KMS-11 (cell line): ENCODE data around the gene CSHL1.
"Not testable (repeated sequence)": the region's sequence is repeated elsewhere in the genome, so short reads cannot be mapped to it uniquely, and the experiment has no call there.

ENCODE experiments used
- H2AFZ ChIP-seq: fragments of 200-600 bp; sonication (generic); 2 replicates; pipeline ENCODE4 v1.6.1; 2016; ENCODE audit warnings: antibody characterized with exemption, mixed run types, low read depth
- H3K27ac ChIP-seq: fragments of 200-600 bp; sonication (generic); 2 replicates; pipeline ENCODE4 v1.6.1; 2016; ENCODE audit warnings: mild to moderate bottlenecking, mixed run types
- H3K27me3 ChIP-seq: fragments of 200-600 bp; sonication (generic); 2 replicates; pipeline ENCODE4 v1.6.1; 2017; ENCODE audit warnings: mild to moderate bottlenecking, low read depth, mixed run types, moderate library complexity; ENCODE audit not compliant: insufficient read depth
- H3K36me3 ChIP-seq: fragments of 200-600 bp; sonication (generic); 2 replicates; pipeline ENCODE4 v1.6.1; 2017; ENCODE audit warnings: mild to moderate bottlenecking, mixed run types; ENCODE audit not compliant: insufficient read depth
- H3K4me1 ChIP-seq: fragments of 200-600 bp; sonication (generic); 2 replicates; pipeline ENCODE4 v1.6.1; 2016; ENCODE audit warnings: mild to moderate bottlenecking, low read depth, mixed run types; ENCODE audit not compliant: poor library complexity, severe bottlenecking
- H3K4me2 ChIP-seq: fragments of 200-600 bp; sonication (generic); 2 replicates; pipeline ENCODE4 v1.7.0; 2016; ENCODE audit warnings: mild to moderate bottlenecking, mixed run types
- H3K4me3 ChIP-seq: fragments of 200-600 bp; sonication (generic); IDR thresholded peaks from 2 replicates; pipeline ENCODE4 v1.6.1; 2017; ENCODE audit warnings: low read depth, low read length, mixed read lengths; ENCODE audit not compliant: insufficient read depth
- H3K79me2 ChIP-seq: fragments of 200-600 bp; sonication (generic); 2 replicates; pipeline ENCODE4 v1.6.1; 2016; ENCODE audit warnings: low read depth, mixed run types; ENCODE audit not compliant: insufficient read depth
- H3K9ac ChIP-seq: fragments of 200-600 bp; sonication (generic); 2 replicates; pipeline ENCODE4 v1.6.1; 2016; ENCODE audit warnings: mild to moderate bottlenecking, mixed run types
- H4K20me1 ChIP-seq: fragments of 200-600 bp; sonication (generic); 2 replicates; pipeline ENCODE4 v1.6.1; 2016; ENCODE audit warnings: mild to moderate bottlenecking, mixed run types; ENCODE audit not compliant: insufficient read depth
- TF ChIP-seq, protein P1 (sequence below): fragments of 200-600 bp; sonication (generic); conservative IDR thresholded peaks from 2 replicates; pipeline ENCODE4 v1.6.1; 2017; ENCODE audit warnings: low read depth, mild to moderate bottlenecking, antibody characterized with exemption, low read length, moderate library complexity, mixed read lengths

CSHL1 gene

DNA sequence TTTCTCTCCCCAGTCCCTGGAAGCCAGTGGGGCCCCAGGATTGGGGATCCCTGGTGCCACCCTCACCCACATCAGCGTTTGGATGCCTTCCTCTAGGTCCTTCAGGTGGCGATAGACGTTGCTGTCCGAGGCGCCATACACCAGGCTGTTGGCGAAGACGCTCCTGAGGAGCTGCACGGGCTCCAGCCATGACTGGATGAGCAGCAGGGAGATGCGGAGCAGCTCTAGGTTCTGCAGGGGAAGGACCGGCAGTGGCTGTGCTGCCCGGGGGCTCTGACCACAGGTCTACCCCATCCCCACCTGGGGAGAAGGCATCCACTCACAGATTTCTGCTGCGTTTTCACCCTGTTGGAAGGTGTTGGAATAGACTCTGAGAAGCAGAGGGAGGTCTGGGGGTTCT, 30.4 kb downstream of the CSHL1 start:
- Histone ChIP-seq H3K4me3 (no peak overlapping the region), H3K36me3 (no peaks in the 10 kb centered on the region), H3K27ac (no peak overlapping the region), H3K4me2 (no peak overlapping the region), H3K4me1 (no peaks in the 10 kb centered on the region), H2AFZ (no peak overlapping the region), H3K9ac (no peak overlapping the region), H3K79me2 (no peaks in the 10 kb centered on the region), H4K20me1 (no peaks in the 10 kb centered on the region), H3K27me3 (peaks cover 37% of the 10 kb centered on the region)
- TF ChIP-seq, protein P1, sequence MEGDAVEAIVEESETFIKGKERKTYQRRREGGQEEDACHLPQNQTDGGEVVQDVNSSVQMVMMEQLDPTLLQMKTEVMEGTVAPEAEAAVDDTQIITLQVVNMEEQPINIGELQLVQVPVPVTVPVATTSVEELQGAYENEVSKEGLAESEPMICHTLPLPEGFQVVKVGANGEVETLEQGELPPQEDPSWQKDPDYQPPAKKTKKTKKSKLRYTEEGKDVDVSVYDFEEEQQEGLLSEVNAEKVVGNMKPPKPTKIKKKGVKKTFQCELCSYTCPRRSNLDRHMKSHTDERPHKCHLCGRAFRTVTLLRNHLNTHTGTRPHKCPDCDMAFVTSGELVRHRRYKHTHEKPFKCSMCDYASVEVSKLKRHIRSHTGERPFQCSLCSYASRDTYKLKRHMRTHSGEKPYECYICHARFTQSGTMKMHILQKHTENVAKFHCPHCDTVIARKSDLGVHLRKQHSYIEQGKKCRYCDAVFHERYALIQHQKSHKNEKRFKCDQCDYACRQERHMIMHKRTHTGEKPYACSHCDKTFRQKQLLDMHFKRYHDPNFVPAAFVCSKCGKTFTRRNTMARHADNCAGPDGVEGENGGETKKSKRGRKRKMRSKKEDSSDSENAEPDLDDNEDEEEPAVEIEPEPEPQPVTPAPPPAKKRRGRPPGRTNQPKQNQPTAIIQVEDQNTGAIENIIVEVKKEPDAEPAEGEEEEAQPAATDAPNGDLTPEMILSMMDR = no peak

DNA sequence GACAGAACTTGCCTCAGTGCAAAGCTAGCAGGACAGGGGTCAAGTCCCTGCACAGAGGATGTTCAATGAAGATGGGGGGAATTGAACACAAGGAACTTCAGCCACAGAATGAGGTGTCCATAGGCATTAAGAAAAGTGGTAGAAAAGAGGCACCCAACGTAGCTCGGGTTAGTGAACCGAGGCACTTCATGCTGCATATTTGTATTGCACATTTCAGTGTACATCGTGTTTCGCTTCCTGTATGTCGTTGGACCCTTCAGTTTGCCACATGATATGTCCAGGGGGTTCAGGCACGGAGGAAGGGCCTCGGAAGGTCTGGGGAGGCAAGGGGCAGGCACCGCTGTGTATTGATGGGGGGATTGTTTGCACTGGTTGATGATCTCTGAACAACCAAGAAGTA, 32.6 kb downstream of the CSHL1 start:
- H3K27me3 ChIP-seq = peaks cover 37% of the 10 kb centered on the region
- H3K9ac ChIP-seq, H3K4me3 ChIP-seq, H4K20me1 ChIP-seq, H3K4me1 ChIP-seq, H2AFZ ChIP-seq, H3K36me3 ChIP-seq, H3K79me2 ChIP-seq, H3K4me2 ChIP-seq, H3K27ac ChIP-seq: not testable (repeated sequence)

DNA sequence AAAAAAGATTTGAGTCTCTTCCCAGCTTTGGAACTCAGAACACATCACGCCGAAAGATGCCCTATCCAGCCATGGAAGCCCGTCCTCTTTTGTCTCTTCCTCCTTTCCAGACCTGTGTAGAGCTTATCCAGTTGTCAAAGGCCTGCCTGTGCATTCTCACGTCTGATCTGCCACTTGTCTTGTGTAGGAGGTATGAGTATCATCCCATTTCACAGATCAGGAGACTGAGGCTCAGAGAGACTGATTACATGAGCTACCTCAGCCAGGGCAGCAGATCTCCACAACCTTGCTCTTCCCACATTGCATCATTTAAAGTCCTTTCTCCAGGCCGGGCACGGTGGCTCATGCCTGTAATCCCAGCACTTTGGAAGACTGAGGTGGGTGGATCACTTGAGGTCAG, 36.4 kb downstream of the CSHL1 start:
- H3K27ac ChIP-seq, H3K36me3 ChIP-seq, H4K20me1 ChIP-seq, H3K9ac ChIP-seq, H3K4me2 ChIP-seq, H3K4me3 ChIP-seq, H3K4me1 ChIP-seq, H3K79me2 ChIP-seq, H2AFZ ChIP-seq: not testable (repeated sequence)
- H3K27me3 ChIP-seq = peaks cover 25% of the 10 kb centered on the region; the same call in 1 of the 2 replicates

DNA sequence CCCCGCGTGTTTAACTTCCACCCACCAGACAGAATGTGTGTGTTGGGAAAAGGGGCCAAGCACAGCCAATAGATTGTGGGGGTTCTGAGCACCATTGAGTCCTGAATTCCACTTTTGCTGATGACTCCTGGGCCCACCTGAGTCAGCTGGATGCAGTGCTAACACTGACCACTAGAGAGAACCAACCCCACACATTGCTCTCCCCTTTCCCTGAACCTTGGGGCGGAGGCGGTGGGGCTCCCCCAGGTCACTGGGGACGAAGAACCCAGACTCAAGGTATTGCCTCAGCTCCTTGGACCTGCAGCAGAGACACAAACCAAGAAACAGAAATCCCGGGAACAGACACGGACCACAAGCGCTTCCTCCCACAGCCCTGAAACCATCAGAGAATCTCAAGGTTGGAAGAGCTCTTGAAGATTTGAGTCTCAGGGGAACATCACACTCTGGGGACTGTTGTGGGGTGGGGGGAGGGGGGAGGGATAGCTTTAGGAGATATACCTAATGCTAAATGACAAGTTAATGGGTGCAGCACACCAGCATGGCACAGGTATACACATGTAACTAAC, 36.9 kb downstream of the CSHL1 start:
- H3K27ac ChIP-seq, H3K4me1 ChIP-seq, H3K4me3 ChIP-seq, H2AFZ ChIP-seq, H3K36me3 ChIP-seq, H3K79me2 ChIP-seq, H4K20me1 ChIP-seq, H3K9ac ChIP-seq, H3K4me2 ChIP-seq: not testable (repeated sequence)
- peaks cover 23% of the 10 kb centered on the region; the same call in 1 of the 2 replicates for H3K27me3 ChIP-seq

DNA sequence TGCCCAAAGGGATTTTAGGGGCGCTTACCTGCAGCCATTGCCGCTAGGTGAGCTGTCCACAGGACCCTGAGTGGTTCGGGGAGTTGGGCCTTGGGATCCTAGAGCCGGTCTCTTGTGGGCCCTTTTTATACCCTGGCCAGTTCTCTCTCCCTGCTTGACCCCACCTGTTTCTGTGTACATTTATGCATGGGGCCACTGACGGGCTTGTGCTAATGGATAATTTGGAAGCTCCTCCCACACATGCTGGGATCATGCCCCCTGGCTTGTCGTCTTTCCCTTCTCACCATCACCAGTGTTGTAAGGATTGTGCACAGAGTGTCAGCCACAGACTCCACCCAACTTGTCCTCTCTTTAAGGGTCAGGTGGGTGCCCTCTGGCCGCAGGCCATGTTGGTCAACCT, 37.5 kb downstream of the CSHL1 start, which contains the start of gene CSH2:
Gene CSH2 (minus strand): TSS at position 101 of the 400 bp plus-strand sequence. CDS start 63 bp downstream, at position 38.
- not testable (repeated sequence) for H3K79me2 ChIP-seq, H3K4me1 ChIP-seq, H3K9ac ChIP-seq, H3K4me3 ChIP-seq, H3K36me3 ChIP-seq, H3K27ac ChIP-seq, H4K20me1 ChIP-seq, H2AFZ ChIP-seq, H3K4me2 ChIP-seq
- peaks cover 21% of the 10 kb centered on the region; the same call in 1 of the 2 replicates for H3K27me3 ChIP-seq

DNA sequence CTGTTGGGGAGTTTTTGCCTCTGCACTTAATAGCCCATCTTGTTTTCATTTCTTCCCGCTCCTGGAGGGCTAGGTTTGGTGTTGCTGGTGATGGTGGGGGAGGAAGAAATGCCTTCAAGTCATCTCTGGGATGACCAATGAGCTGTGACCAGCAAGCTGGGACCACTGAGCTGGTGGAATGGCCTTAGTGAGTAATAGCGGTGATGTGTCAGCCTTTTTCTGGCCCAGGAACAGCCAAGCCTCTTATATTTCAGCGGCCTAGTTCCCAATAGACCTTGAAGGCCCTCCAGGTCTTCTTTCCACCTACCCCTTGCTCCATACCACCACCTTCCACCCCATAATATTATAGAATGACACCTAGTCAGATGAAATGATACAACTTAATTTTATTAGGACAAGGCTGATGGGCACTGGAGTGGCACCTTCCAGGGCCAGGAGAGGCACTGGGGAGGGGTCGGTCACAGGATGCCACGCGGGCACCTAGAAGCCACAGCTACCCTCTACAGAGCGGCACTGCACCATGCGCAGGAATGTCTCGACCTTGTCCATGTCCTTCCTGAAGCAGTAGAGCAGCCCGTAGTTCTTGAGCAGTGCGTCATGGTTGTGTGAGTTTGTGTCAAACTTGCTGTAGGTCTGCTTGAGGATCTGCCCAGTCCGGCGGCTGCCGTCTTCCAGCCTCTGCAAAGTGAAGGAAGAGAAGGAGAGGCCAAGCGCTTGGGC, 39.3 kb downstream of the CSHL1 start:
- not testable (repeated sequence) for H4K20me1 ChIP-seq, H3K79me2 ChIP-seq, H3K4me2 ChIP-seq, H3K27me3 ChIP-seq, H3K27ac ChIP-seq, H2AFZ ChIP-seq, H3K4me1 ChIP-seq, H3K36me3 ChIP-seq, H3K4me3 ChIP-seq, H3K9ac ChIP-seq

DNA sequence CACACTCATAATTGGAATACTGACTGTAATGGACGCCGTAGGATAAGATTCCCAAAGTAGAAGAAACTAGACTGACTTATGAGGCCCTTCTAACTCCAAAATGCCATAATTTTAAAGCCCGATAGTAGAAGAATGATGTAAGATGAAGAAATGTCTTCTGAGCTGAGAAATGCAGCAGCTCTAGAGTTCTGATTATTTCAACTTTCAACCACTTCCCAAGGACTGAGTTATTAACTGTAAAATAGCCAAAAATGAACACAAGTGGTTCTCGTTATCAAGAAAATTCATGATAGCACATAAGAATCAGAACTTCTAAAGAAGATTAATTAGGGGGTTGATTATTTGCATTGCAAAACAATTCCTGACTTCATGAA, 40.8 kb downstream of the CSHL1 start:
- not testable (repeated sequence) for H3K4me2 ChIP-seq, H2AFZ ChIP-seq, H3K27me3 ChIP-seq, H3K9ac ChIP-seq, H3K36me3 ChIP-seq, H3K4me1 ChIP-seq, H4K20me1 ChIP-seq, H3K27ac ChIP-seq, H3K4me3 ChIP-seq, H3K79me2 ChIP-seq

DNA sequence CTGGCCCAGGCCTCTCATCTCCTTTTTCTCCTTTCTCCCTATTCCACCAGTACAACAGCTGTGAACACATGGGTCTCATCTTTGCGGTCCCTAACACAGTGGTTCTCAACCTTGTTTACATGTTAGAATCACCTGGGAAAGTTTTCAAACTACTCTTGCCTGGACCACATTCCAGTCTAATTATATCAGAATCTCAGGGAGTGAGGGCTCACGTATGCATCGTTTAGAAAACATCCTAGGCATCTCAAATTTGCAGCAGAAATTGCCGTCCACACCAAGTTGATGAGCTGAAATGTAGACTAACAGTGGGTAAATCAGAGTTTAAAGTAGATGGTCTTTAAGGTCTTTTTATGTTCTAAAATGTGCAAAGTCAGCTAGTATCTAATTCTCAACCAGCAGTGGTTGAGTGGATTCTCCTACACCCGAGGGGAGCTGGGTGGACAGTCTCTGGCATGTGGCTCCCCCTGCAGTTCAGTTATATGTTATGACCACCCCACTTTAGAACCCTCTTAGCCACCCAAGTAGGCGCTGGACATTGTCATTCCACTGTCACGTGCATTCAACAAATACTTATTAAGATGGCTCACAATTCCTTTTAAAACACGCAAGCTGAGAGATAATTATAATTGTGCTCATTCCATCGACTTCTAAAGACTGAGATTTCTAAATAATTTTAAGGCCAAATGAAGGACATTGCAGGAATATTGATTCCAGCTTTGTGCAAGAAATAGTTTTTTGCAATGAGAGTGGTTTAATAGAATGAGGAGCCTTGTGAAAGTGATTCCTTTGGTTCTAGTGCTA, 41.4 kb downstream of the CSHL1 start:
- not testable (repeated sequence) for H3K4me1 ChIP-seq, H3K27ac ChIP-seq, H3K36me3 ChIP-seq, H3K9ac ChIP-seq, H4K20me1 ChIP-seq, H3K27me3 ChIP-seq, H3K79me2 ChIP-seq, H2AFZ ChIP-seq, H3K4me2 ChIP-seq, H3K4me3 ChIP-seq

DNA sequence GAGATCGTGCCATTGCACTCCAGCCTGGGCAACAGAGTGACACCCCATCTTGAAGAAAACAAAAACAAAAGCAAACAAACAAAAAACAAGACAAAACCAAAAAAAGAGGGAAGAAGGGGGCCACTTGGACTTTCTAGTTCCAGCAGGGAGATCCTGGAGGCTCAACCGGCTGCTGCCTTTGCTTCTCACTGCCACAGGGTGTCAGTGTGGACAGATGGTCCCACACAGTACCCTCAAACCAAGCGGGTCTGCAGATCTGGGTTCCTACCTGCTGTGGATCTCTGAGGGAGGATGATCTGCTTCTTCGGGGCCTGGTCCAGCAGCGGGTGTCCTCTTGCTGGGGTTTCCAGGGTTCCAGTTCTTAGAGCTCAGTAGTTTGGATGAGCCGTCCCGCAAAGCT, 44.4 kb downstream of the CSHL1 start:
- not testable (repeated sequence) for H3K36me3 ChIP-seq, H4K20me1 ChIP-seq, H3K27me3 ChIP-seq, H3K4me1 ChIP-seq, H3K79me2 ChIP-seq, H3K9ac ChIP-seq, H3K4me3 ChIP-seq, H3K27ac ChIP-seq
- Histone ChIP-seq H2AFZ (peak overlapping the region; percentile 39; the same call in 1 of the 2 replicates), H3K4me2 (peak overlapping the region; percentile 16; the same call in 1 of the 2 replicates)
